ENCODE data around the gene PPAT.
A peak's percentile ranks its signal among the peaks of the same experiment; 100 is the strongest.

PPAT gene

DNA sequence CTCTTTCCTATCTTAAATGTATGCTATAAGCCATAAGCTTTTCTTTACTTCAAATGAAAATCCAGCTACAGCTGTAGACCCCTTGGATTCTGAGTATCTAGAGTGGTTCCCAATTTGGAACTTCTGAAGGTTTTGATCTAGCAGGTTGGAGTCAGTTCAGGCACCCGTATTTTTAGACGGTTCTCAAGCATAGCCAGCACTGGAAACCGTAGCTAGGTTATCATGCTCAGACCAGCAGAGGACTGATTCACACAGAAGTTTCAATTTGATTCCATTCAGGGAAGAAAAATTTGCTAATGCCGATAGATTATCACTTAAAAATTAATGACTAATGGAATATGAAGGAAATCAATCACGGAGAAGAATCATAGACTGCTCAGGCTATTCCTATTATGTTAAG is 11.2 kb downstream of the PPAT start:
- DNase-seq (ENCODE audit: low read depth) = no peak
- no peak overlapping the region for H3K4me3 ChIP-seq (ENCODE audit: low read length)
- TF ChIP-seq, protein P1, sequence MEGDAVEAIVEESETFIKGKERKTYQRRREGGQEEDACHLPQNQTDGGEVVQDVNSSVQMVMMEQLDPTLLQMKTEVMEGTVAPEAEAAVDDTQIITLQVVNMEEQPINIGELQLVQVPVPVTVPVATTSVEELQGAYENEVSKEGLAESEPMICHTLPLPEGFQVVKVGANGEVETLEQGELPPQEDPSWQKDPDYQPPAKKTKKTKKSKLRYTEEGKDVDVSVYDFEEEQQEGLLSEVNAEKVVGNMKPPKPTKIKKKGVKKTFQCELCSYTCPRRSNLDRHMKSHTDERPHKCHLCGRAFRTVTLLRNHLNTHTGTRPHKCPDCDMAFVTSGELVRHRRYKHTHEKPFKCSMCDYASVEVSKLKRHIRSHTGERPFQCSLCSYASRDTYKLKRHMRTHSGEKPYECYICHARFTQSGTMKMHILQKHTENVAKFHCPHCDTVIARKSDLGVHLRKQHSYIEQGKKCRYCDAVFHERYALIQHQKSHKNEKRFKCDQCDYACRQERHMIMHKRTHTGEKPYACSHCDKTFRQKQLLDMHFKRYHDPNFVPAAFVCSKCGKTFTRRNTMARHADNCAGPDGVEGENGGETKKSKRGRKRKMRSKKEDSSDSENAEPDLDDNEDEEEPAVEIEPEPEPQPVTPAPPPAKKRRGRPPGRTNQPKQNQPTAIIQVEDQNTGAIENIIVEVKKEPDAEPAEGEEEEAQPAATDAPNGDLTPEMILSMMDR (conservative IDR thresholded peaks at IDR 0.05; ENCODE audit: low read depth, low read length) = no peak

DNA sequence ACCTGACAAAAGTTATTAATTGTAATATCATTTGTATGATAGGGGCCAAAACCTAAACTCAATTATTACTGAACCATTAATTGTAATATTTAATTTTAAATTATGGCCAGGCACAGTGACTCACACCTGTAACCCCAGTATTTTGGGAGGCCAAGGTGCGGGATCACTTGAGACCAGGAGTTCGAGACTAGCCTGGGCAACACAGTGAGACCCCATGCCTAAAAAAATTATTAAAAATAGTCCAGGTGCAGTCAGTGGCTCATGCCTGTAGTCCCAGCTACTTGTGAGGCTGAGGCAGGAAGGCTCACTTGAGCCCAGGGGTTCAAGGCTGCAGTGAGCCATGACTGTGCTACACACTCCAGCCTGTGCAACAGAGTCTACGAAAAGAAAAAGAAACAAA is 18.0 kb downstream of the PPAT start:
- no peak for DNase-seq (ENCODE audit: low read depth)
- no peak overlapping the region for H3K4me3 ChIP-seq (ENCODE audit: low read length)
- TF ChIP-seq, protein P1 (conservative IDR thresholded peaks at IDR 0.05; ENCODE audit: low read depth, low read length) = no peak

DNA sequence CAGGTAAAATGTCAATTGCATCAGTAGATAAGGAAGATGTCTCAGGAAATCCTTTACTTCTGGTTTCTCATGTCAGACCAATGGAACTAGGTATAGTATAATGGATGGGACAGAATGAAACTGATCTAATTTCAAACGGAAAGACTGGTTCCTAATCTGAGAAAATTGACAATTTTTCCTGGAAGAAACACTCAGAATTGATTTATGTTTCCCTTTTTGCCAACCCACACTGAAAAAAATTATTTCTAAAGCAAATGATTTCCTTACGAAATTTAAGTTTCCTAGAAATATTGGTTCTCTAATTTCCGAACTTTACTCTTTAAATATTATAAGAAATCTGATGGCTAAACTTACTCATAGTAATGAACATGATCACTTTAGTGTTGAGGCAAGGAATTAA is 19.1 kb downstream of the PPAT start:
- TF ChIP-seq, protein P1 (conservative IDR thresholded peaks at IDR 0.05; ENCODE audit: low read depth, low read length) = no peak
- no peak for DNase-seq (ENCODE audit: low read depth)
- H3K4me3 ChIP-seq (ENCODE audit: low read length) = no peak overlapping the region

DNA sequence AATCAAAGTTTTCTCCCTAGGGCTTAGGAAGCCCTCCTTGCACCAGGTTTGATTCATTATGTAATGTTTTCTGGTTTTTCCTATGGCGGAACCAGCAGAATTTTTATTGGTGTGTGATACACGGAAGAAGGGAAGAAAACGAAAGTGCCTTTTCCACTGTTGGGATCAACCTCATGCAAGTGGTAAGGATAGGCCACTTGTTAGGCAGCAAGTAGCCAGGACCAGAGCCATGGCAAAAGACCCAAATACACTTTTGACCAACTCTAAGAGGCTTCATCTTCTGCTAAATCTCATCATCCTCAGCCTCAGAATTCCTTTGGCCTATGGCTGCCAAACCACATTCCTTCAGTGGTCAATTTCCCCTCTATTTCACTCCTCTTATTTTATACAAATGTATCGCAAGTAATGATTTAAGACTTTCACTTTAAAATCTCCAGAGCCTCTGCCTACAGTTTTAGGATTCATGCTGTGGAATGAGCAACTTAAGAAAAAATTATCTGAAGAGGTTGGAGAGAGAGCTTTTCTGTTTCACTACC is 21.2 kb downstream of the PPAT start:
- no peak overlapping the region for H3K4me3 ChIP-seq (ENCODE audit: low read length)
- DNase-seq (ENCODE audit: low read depth) = no peak
- TF ChIP-seq, protein P1 (conservative IDR thresholded peaks at IDR 0.05; ENCODE audit: low read depth, low read length) = no peak

DNA sequence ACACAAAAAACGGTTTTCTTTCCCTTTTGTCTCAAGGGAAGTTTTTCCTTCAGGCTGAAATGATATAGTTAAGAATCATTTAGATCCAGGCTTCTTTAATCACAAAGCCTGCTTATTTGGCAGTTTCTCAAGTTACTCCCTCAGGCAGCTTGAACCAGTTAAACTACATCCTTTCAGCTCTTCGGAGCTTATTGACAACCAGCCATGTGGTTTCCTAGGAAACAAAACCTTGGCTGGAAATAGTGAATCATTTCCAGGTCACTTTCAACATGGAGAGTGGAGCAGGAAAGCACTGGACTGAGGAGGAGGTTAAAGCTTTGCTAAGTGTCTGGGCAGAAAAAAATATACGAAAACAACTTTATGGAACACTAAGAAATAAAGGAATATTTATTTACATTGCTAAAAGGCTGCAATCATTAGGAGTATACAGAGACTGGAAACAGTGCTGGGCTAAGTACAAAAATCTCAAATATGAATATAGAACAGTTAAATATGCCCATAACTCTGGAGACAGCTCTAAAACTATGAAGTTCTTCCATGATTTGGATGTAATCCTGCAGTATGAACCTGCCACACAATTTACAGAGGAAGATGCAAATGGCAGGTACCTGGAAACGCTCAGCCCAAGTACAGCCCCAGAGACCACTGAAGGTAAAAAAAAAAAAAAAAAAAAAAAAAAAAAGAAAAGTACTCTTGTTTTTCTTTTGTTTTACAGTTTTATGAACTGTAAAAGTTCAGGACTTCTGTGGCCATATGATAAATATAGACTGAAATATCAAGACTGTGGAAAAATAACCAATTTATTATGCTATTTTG is 25.0 kb downstream of the PPAT start:
- TF ChIP-seq, protein P1 (conservative IDR thresholded peaks at IDR 0.05; ENCODE audit: low read depth, low read length) = no peak
- peak overlapping the region; percentile 36 for H3K4me3 ChIP-seq (ENCODE audit: low read length)
- peak; percentile 95 for DNase-seq (ENCODE audit: low read depth)

DNA sequence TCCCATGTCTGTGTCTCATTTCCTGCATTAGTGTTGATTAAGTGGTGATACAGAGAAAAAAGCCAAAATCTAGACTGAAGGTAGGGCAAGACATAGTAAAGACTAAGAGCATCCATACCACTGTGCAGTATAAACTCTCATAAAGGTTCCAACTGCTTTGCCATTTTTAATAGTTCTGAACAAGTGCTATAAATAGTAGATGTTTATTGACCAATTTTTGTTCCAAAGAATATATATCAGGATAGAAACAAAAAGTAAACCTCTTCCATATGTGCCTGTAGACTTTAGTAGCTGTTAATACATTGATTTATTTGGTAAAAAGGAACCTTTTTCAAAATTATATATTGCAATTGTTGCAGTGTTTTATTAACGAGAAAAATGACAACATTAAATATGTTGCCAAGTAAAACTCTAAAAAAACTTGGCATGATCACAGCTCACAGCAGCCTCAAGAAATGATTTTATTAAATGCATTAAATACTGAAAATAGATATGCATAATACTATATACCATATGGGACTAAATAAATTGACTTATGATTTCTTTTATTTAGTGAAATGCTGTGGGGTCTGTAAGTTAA is 25.8 kb downstream of the PPAT start:
- peak overlapping the region; percentile 16 for H3K4me3 ChIP-seq (ENCODE audit: low read length)
- TF ChIP-seq, protein P1 (conservative IDR thresholded peaks at IDR 0.05; ENCODE audit: low read depth, low read length) = no peak
- DNase-seq (ENCODE audit: low read depth) = no peak

DNA sequence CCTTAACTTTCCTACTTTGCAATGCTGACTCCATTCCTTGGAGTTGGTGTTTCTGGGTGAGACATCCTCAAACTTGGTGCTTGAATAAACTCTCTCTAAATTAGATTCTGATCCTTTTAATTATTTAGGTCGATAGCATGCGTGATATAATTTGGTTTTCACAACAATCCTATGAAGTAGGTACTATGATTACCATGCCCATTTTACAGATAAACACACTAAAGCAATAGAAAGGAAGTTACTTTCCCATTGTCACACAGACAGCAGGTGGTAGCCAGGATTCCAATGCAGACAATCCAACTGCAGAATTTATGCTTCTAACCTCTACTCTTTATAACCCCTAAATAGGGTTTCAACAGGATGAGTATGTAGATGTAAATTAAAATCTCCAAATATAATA is 26.4 kb downstream of the PPAT start:
- DNase-seq (ENCODE audit: low read depth) = no peak
- TF ChIP-seq, protein P1 (conservative IDR thresholded peaks at IDR 0.05; ENCODE audit: low read depth, low read length) = no peak
- no peak overlapping the region for H3K4me3 ChIP-seq (ENCODE audit: low read length)

All from retinal pigment epithelial cell (primary cell).